GM19193 (cell line): ENCODE results near the gene SLC6A19.

ENCODE experiments used
- POLR2A ChIP-seq: IDR thresholded peaks from 4 replicates; pipeline ENCODE4 v1.6.1; 2011; ENCODE audit not compliant: insufficient read depth, insufficient read length; ENCODE audit errors: extremely low read depth

SLC6A19 gene

DNA sequence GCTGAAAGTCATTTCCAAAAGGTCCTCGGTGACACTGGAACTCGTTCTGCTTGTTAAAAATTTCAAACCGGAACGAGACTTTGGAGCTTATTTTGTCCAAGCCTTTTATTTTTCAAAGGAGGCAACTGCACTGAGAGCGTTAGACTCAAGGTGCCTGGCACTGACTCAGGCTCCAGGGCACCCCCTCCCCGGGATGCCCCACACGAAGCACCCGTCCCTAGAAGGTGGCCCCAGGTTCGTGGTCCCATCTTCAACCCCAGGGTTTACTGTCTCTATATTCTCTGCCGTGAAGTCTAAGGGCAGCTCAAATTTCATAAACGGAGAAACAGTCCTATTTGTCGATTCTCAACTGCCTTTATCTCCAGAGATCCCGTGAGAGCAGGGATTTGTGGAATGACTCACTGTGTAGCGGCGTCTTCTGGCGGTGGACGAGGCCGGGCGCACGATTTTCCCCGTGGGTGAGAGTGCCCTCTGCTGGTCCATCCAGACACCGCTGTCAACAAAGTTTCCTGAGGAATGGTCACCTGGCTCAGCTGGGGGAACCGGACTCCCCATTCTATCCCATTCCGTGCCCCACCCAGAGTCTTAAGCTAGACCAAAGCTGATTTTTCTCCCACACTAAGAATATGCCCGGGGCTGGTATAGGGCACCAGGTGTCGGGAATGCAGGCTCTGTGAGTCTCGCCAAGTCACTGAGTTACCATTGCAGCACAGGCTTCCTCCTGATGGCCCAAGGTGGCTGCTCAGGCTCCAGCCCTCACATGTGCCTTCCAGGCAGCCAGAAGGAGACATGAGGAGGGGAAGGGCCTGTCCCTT, 27.1 kb upstream of the SLC6A19 start:
- no peak for TF ChIP-seq POLR2A

GRCh38 chr5:1175015-1175414, 26.4 kb upstream of the SLC6A19 start:
- TF ChIP-seq POLR2A, result no peak

GRCh38 chr5:1175801-1176472, 25.5 kb upstream of the SLC6A19 start:
- TF ChIP-seq POLR2A, result no peak

DNA sequence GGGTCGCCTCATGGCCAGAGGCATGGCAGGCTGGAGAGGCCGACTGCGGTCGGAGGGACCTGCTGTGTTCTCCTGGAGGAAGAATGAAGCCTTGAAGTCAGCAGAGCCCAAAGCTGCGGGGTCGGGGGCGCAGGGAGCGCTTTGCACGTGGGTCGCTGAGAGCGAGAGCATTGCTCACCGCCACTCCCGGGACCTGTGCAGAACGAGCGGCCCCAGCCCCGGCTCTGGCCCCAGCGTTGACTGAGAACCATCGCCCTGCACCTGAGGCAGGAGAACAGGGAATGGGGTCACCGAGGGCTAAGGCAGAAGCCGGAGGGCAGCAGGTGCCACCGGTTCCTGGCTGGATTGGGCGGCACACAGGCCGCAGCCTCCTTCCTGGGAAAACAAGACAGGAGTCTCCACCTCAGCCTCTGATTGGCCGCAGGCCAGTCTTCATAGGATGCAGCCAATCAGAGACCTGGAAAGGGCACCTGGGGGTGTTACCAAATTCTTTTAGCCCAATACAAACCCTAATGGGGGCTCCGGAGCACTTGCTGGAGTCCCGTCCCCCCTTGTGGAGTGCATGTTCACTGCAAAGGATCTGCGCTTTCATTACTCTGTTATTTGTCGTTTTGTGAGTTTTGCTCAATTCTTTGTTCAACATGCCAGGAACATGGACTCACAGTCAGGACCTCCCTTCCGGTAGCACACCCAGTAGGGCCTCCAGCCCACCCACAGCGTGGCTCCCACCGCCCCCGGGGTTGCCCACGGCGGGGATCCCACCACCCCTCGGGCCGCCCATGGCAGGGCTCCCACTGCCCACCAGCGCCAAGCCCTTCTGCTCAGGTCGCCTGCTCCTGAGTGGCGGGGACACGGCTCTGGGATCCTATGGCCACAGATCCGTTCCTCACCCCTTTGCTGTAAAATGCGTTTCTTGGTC, 24.7 kb upstream of the SLC6A19 start:
- TF ChIP-seq POLR2A, result no peak

DNA sequence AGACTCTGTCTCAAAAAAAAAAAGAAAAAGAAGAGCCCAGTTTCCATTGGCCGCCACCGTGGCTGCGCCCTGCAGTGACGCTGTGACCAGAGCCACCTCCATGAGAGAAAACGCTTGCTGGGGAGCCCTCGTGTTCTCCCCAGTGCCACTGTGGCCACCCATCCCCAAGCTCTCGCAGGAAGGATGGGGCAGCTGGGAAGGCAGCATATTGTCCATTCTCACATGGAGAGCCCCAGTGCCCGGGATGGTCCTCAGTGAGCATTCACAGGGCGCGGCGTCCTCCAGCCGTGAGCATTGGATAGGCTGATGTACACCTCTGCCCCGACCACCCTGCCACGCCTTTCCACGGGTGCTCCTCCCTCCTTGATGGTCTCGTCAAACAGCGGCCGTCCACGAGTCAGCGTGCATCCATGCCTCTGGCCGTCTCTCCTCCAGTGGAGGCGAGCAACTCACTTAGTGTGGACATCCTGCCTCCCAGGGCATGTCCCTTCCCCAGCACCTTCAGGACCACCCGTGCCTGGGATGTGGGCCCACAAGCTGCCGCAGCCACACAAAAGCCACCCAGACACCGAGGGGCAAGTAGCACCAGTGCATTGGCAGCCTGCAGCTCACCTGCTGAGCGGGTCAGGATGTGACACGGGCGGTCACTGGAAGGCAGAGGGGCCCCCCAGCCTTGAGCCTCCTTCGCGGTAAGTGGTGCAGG, 23.4 kb upstream of the SLC6A19 start:
- no peak for TF ChIP-seq POLR2A

- no peak for TF ChIP-seq POLR2A
These were observed 22.6 kb upstream of the SLC6A19 start for GRCh38 chr5:1178529-1179382.

DNA sequence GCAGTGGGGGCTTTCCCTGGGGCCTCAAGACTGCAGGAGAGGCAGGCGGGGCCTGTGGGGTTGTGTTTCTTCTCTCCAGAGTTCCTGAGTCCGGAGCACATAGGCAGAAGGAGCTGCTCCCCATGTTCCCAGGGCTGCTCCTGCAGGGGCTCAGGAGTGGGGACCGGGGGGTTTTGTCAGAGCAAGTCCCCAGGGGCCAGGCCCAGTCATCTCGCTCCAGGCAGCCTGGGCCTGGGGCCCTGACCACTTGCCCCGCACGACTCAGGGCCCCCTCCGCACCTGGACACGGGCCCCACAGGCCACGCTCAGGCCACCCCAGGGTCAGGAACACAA, 22.0 kb upstream of the SLC6A19 start:
- TF ChIP-seq POLR2A, result no peak

DNA sequence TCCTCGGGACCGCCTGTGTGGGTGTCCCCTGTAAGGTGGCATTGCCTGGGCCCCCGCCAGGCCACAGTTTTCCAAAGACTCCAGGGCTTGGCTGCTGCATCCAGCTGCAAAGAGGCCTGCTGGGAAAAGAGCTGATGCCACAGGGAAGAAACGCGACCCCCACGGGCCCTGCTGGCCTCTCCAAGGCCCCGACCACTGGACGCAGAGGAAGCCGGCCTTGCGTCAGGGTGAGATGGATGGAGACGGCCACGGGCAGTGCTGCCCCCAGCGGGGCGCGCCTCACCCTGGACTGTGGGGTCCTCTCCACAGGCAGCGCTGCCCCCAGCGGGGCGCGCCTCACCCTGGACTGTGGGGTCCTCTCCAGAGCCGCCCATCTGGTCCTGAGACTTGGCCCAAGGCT, 21.3 kb upstream of the SLC6A19 start:
- no peak for TF ChIP-seq POLR2A

GRCh38 chr5:1180841-1181271, 20.5 kb upstream of the SLC6A19 start:
- no peak for TF ChIP-seq POLR2A

DNA sequence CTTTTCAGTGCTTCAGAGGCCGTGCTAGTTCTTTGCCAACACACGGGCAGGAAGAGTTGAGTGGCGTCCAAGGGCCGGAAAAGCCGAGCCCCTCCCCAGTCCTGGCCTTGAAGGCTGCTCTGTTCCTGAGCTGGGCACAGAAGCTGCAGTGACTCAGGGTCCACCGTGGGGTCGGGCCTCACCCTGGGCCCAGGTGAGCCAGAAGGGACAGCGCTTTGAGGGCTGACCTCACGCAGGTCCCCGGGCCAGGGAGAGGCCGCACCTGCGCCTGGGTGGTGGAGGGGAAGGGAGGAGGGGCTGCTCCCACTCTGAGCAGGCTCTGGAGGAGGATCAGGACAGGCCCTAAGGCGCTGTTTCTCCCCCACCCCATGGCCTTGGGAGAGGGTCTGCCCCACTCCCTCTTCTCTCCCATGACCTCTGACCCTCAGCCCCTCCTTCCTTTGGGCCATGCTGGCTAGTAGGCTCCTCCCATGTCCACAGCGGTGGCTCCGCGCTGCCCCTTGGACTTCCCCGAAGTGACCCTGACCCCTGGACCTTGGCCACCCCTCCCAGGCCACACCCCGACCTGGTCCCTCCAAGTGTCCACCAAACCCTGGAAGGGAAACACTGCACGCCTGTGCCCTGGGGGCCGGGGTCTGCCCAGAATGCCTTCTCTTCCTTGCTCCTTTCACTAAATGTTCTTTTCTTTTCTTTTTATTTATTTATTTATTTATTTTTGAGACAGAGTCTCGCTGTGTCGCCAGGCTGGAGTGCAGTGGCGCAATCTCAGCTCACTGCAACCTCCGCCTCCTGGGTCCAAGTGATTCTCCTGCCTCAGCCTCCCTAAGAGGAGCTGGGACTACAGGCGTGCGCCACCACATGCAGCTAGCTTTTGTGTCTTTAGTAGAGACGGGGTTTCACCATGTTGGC, 19.7 kb upstream of the SLC6A19 start:
- no peak for TF ChIP-seq POLR2A

DNA sequence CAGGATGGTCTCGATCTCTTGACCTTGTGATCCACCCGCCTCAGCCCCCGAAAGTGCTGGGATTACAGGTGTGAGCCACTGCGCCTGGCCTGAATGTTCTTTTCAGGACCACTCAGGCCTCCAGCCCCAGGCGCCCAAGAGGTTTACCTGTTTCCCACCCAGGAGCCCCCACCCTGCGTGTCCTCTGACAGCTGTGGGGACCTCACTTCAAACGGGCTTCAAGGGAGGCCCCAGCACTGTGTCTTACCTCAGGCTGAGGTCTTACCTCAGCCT, 19.1 kb upstream of the SLC6A19 start:
- TF ChIP-seq POLR2A, result no peak

- no peak for TF ChIP-seq POLR2A
These were observed 18.6 kb upstream of the SLC6A19 start for GRCh38 chr5:1182633-1183423.
